Body of pancreas (tissue), 4 donors: ENCODE results near the gene FBXO2. TPM values are rescaled to one million over a fixed set of nuclear protein-coding genes. Genes with fewer than 3 reads are reported as not detected.

ENCODE experiments used
- ATAC-seq: fragments of 150-250 bp; one replicate; pipeline ENCODE4 v1.9.1; 2016
- DNase-seq, 4 donors: peaks; one replicate each; pipeline ENCODE4 v3.0.0-alpha.2; 2019
- H3K27ac ChIP-seq, 4 donors: fragments of 200-600 bp; sonication (generic); 1 replicate in 3 of 4; 2 replicates in 1 of 4; pipeline versions ENCODE4 v1.5.1 to v1.6.1; 2016 to 2019; ENCODE audit warnings: mild to moderate bottlenecking in 1 of 4, mixed read lengths in 1 of 4, moderate library complexity in 1 of 4
- H3K27me3 ChIP-seq, 2 donors: fragments of 200-600 bp; sonication (generic); one replicate each; pipeline ENCODE4 v1.6.0; 2016; ENCODE audit warnings: mild to moderate bottlenecking in 1 of 2
- H3K36me3 ChIP-seq, 2 donors: fragments of 200-600 bp; sonication (generic); replicated peaks in 1 of 2; 2 replicates each; pipeline ENCODE4 v1.5.1; 2016; ENCODE audit warnings: low read depth in 2 of 2; ENCODE audit not compliant: insufficient read depth in 1 of 2
- H3K4me1 ChIP-seq: fragments of 200-600 bp; sonication (generic); one replicate; pipeline ENCODE4 v1.6.0; 2016
- H3K4me3 ChIP-seq, 2 donors: fragments of 200-600 bp; sonication (generic); 1 replicate in 1 of 2; 2 replicates in 1 of 2; pipeline ENCODE4 v1.5.1; 2016 to 2019
- H3K9me3 ChIP-seq, 3 donors: fragments of 200-600 bp; sonication (generic); 1 replicate in 2 of 3; 2 replicates in 1 of 3; pipeline ENCODE4 v1.5.1; 2016
- POLR2A ChIP-seq, 3 donors: fragments of 450-650 bp; IDR thresholded peaks; one replicate each; pipeline ENCODE4 v1.6.1; 2016; ENCODE audit warnings: antibody characterized with exemption in 3 of 3, mild to moderate bottlenecking in 2 of 3
- WGBS, 2 donors: methylation state at CpG; one replicate each; pipeline ENCODE4 v1.1.5; 2017; 5-methylcytosine and 5-hydroxymethylcytosine counted together
- intact Hi-C: fragments of 100-400 bp; cut with DNase I; formaldehyde crosslinking; loops from one replicate; pipeline ENCODE4 v1.15.1; 2023
- total RNA-seq, 2 donors: library from RNA; depleted of rRNA; stranded (reverse); fragments of >200 nt; gene quantifications; one replicate each; pipeline ENCODE4 v1.1.0, GENCODE V29; 2016
- TF ChIP-seq, protein P1 (sequence below), 7 experiments: fragments of 450-650 bp in 4 of 7; fragments of 200-600 bp in 3 of 7; sonication (generic) in 3 of 7; IDR thresholded peaks; one replicate each; pipeline ENCODE4 v1.5.1; 2016 to 2019; ENCODE audit warnings: antibody characterized with exemption in 7 of 7

Gene FBXO2, protein sequence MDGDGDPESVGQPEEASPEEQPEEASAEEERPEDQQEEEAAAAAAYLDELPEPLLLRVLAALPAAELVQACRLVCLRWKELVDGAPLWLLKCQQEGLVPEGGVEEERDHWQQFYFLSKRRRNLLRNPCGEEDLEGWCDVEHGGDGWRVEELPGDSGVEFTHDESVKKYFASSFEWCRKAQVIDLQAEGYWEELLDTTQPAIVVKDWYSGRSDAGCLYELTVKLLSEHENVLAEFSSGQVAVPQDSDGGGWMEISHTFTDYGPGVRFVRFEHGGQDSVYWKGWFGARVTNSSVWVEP
- total RNA-seq = 10 to 100 TPM; 57.4 to 87.4 TPM

DNA sequence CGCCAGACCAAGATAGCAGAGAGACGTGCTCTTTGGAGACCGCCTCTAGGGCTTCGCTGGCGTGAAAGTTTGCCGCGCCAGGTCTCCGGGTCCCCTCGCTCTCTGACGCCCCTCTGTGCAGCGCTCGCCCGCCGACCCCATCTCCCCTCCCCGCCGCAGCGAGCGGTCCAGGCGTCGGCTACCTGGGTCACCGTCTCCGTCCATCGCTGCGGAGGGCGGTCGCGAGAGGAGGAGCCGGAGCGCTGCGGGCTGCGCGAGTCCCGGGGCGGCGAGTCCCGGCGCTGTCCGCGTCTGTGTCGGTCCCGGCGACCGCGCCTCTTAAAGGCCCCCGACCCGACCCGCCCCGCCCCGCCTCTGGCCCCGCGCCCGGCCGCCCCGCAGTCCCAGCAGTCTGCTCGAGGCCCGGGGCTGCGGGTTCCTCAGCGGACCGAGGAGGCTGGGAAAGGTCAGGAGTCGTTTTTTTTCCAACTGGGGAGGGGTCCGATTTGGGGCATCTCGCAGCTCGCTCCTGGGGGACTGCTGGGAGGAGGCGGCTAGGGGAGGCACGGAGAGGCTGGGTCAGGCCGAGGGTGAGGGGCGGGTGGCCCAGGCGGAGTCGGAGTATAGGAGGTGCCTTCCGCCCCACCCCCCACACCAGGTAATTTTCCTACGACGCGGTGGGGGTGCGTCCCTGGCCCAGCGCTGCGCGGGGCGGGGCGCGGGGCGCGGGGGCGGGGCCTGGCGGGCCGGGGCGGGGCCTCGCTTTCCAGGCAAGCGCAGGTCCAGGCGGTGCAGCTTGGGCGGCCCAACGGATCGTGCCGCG is at the start of gene FBXO2, which contains the start of gene FBXO44:
Gene FBXO2, minus strand, starts transcription at position 293 of the 802 bp plus-strand sequence. Its CDS starts 89 bp downstream, at position 204.
Gene FBXO44, plus strand, starts transcription at position 741 of the 802 bp plus-strand sequence. CDS start 959 bp downstream, outside the sequence.
- TF ChIP-seq POLR2A (IDR thresholded peaks at IDR 0.05) = peak in 2 of 3 donors; percentile 58 to 64
- TF ChIP-seq, protein P1, sequence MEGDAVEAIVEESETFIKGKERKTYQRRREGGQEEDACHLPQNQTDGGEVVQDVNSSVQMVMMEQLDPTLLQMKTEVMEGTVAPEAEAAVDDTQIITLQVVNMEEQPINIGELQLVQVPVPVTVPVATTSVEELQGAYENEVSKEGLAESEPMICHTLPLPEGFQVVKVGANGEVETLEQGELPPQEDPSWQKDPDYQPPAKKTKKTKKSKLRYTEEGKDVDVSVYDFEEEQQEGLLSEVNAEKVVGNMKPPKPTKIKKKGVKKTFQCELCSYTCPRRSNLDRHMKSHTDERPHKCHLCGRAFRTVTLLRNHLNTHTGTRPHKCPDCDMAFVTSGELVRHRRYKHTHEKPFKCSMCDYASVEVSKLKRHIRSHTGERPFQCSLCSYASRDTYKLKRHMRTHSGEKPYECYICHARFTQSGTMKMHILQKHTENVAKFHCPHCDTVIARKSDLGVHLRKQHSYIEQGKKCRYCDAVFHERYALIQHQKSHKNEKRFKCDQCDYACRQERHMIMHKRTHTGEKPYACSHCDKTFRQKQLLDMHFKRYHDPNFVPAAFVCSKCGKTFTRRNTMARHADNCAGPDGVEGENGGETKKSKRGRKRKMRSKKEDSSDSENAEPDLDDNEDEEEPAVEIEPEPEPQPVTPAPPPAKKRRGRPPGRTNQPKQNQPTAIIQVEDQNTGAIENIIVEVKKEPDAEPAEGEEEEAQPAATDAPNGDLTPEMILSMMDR (IDR thresholded peaks at IDR 0.05) = no peak
- H3K4me3 ChIP-seq = peak within 1 kb of the TSS; percentile 40 to 48
- DNase-seq (peak; percentile 80 to 87 (median 84)), ATAC-seq (peak; percentile 86)
- H3K9me3 ChIP-seq = no peaks in the 10 kb centered on the region
- H3K27ac ChIP-seq = peak within 1 kb of the TSS; percentile 70 to 93 (median 88)
- H3K27me3 ChIP-seq = no peaks in the 10 kb centered on the region
- H3K36me3 ChIP-seq = no peaks in the 10 kb centered on the region
- peaks cover 37% of the 10 kb centered on the region for H3K4me1 ChIP-seq
- intact Hi-C loops = no loop called here
- 3 to 13% methylated on average over 7 to 62 of the region's 94 CpGs for WGBS, 2 donors

DNA sequence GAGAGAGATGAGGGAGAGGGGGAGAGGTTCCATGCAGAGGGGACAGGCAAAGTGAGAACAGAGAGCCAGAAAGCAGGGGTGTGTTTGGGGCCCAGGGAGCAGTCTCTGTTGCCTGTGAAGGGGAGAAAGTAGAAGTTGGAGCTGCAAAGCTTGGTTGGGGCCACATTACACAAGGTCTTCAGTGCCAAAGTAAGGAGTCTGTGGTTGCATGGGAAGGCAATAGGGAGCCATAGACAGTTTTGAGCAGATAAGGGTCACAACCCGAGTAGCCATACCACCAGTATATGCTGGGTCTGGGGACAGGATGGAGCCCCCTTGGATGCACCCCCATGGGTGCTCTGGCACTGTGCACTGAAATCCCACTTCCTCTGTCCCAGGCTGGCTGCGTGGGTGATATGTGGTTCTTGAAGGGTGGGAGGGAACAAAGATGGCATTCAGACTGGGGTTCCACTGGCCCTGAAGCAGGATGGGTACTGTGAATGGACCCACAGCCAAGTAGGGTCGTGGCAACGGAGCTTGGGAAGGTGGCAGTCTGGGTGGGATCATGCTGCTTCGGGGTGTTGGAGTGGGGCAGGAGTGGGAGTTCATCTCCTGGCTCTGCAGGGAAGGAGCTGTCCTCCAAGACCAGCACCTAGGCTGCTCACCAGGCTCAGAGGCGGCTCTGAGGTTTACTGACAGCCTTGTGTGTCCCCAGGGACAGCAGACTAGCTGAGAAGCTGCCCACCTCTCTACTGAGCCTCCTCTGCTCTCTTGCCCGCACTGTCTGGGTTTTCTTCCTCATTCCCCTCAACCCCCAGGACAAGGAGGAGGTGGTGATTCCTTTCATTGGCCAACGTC is 49.3 kb upstream of the FBXO2 start:
- Histone ChIP-seq H3K4me3 (no peak overlapping the region), H3K27ac (no peak overlapping the region), H3K9me3 (no peaks in the 10 kb centered on the region), H3K4me1 (peaks cover 10% of the 10 kb centered on the region), H3K36me3 (no peaks in the 10 kb centered on the region), H3K27me3 (peaks cover 0 to 6% of the 10 kb centered on the region in 2 donors)
- no peak for TF ChIP-seq POLR2A (IDR thresholded peaks at IDR 0.05)
- TF ChIP-seq, protein P1 (IDR thresholded peaks at IDR 0.05) = no peak
- DNase-seq = no peak
- no peak for ATAC-seq
- intact Hi-C loops = no loop called here
- WGBS, 2 donors = 54 to 69% methylated on average over 6 to 8 of the region's 8 CpGs

DNA sequence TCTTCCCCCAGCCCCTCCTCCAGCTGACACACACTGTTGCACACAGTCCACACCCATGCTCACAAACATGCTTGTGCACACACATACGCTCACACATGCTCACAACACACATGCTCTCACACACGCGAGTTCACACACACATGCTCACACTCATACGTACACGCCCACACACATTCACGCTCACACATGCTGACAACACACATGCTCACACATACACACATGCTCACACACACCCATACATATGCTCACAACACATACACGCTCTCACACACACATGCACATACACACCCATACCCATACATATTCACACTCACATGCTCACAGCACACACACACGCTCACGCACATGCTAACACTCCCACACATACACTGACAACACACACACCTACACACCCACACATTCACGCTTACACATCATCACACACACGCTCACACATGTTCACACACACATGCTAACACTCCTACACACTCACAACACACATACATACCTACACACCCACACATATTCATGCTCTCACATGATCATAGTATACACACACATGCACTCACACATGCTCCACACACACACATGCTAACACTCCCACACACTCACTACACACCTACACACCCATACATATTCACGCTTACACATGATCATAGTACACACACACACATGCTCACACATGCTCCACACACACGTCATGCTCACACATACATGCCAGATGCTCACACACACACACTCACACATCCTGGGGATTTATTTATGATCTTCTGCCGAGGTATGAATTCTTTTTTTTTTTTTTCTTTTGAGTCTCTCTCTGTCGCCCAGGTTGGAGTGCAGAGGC is 48.0 kb upstream of the FBXO2 start:
- H3K4me3 ChIP-seq = no peak overlapping the region

More for the DNA sequence above, 48.0 kb upstream of the FBXO2 start:
- TF ChIP-seq, protein P1 (IDR thresholded peaks at IDR 0.05) = no peak
- no peak for TF ChIP-seq POLR2A (IDR thresholded peaks at IDR 0.05)
- Histone ChIP-seq H3K36me3 (no peaks in the 10 kb centered on the region), H3K9me3 (no peaks in the 10 kb centered on the region), H3K27me3 (peaks cover 0 to 6% of the 10 kb centered on the region in 2 donors), H3K27ac (no peak overlapping the region), H3K4me1 (no peaks in the 10 kb centered on the region)
- DNase-seq (no peak), ATAC-seq (no peak)
- intact Hi-C loops = no loop called here
- whole genome bisulfite sequencing, 2 donors = 66 to 73% methylated on average over 15 of the region's 15 CpGs
